ENCODE measurements around the gene COL23A1.

COL23A1 gene

DNA sequence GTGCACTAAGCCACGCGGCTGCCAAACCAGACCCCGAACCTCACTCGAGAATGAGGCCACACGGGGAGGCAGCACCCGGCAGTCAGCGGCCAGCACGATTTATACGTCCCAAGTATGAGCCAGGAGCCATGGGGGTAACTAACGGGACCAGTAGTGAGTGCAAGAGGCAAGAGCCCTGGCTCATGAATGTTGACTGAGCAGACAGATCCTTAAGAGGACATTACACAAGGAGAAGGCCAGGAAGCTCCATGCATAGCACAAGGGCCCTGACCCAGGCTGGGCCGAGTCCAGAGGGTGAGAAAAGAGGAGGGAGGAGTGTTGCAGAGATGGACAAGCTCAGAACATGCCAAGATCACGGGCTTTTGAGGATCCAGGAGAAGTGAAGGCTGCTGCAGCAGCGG, 299.0 kb downstream of the COL23A1 start:
- no peak for DNase-seq

DNA sequence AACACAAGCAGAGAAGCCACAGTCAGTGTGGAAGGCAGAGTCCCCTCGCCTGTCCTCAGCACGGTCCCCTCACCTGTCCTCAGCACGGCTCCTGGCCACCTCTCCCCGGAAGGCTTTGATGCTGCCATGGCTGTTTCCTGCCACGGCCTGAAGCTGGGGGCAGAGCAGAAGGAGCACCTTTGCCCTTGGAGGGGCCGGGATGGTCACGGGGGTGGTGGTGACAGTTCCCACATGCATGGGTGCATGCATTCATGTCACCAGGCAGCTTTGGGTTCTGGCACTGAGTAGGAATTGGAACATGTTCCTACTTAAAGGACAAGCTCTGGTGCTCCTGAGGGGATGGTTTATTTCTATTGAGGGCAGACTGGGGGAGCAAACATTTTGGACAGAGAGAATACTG, 299.8 kb downstream of the COL23A1 start:
- no peak for DNase-seq

DNA sequence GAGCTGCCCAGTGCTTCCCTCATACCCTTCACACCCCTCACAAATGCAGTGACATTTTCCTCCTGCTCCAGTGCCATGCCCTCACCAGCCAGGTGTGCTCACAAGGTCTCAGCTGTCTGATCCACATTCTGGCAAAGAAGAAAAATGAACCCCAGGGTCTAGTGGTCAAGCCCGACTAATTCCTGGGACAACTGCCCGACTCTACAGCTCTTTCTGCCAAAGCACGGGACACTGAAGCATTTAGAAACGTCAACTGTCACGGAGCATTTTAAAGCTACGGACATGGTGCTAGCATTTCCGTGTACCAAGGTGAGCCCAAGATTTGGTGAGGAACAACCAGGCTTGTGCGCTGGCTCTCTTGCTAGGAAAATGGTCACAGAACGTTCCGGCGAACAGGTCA, 300.8 kb downstream of the COL23A1 start:
- no peak for DNase-seq

DNA sequence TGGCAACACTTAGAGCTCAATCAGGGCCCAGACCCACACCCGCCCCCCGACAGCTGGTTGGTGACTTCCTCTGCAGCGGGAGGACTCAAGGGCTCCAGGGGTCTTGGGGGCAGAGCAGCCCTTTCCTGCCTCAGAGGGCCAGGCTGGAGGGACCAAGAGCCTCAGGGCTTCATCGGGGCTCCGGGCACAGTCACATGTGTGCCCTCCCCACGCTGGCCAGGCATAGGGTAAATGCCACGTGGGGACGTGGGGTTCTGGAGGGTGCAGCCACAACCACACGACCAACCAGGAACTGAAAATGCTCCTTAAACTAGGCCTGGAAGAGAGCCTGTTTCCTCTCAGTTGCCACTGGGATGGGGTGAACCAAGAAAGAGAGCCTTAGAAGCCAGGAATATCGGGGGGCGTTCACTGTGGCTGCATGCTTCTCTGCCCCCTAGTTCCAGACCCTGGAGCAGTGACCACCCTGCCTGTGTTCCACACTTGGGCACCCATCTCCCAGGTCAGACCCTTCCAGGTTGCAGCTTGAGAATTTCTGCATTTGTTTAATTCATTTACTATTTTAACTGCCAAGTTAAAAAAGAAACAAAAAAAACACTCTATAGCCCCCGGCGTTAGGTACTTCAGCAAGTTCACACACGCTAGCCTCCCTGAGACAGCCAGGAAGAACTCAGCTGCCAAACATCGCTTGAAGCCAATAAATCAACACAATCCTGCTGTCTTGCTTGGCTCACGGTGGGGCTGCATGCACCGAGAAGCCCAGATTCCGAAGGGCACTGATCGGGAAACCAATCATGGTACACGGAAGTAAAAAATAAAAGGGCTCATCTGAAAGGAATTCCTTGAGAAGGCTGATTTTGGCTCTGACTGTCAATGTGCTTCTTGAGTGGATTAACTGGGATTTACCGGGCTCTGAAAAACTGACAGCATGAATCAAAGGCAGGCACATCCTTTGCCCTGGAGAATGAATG, 301.5 kb downstream of the COL23A1 start:
- no peak for DNase-seq

DNA sequence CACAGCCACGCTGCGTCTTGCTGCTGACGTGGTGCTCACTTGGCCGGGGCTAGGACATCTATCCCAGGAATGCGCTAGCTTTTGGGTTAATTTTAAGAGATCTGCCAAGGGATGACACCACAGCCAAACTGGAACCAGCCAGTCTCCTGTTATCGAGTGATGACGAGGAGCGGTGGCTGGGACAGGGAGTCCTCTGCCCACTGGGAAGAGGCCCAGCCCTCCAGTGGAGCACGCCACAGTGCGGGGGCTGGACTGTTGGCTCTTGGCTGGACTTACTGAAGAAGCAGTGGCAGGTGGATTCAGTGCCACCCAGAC, 302.4 kb downstream of the COL23A1 start:
- no peak for DNase-seq

DNA sequence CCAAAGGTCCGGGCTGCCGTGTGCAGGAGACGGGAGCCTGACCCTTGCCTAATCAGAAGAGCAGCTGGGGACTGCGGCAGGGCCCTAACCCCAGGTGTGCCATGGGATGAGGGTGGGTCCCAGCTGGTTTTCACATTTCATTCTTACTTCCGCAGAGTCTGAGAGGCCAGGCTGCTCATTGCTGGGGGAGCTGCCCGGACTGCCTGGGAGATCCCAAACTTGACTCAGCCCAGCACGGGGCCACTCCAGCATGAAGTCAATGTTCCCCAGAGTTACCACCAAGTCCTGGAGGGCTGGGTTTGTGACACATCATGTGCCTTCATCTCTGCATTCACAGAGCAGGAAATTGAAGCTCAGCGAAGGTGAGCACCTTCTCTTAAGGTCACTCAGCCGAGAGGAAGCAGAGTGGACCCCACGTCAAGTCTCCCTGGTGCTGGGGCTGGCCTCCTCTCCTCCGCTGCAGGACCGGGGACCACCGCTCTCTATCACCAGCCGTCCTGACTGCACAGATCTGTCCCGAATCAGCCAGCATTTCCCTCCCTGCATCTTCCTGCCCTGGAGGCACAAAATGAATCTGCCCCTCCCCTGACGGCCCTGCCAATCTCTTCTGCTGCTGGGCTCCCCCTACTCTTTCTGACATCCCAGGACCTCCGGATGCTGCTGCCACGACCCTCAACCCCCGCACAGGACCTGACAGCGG, 303.0 kb downstream of the COL23A1 start:
- DNase-seq: no peak

DNA sequence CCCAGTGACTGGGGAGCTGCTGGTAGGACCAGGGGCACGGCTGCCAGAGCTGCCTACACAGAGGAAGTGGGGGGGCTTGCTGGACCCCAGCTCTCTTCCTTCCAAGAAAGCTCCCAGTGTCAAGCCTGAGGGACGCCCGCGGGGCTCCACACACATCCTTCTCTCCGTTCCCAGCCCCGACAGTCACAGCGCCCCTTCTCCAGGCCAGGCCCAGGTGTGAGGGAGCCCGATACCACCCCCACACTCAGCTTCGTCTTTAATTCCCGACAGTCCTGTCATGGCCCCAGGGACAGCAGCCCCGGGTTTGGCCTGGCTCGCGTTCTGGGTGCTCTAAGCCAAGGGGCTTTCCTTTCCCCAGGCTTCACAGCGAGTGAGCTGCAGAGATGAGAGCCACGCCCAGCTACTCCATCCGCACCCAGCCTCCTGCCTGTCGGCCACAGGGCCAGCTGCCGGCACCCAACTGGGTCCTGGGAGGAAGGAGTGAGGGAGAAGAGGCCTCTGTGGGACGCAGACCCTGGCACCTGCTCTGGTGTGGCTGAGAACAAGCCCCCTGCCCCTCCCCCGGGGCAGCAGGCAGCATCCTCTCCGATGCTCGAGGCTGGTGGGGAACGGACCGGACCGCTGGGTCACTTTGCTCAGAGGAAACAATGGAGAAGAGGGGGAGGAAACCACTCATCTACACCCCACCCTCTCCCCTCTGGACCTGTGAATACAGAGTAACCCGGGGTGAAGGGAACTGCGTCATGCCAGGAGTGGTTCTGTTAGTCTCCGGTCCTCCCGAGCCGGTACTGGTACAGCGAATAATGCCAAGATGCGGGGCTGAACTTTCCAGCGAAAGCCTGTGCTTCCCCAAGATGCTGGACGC, 303.7 kb downstream of the COL23A1 start:
- no peak for DNase-seq

DNA sequence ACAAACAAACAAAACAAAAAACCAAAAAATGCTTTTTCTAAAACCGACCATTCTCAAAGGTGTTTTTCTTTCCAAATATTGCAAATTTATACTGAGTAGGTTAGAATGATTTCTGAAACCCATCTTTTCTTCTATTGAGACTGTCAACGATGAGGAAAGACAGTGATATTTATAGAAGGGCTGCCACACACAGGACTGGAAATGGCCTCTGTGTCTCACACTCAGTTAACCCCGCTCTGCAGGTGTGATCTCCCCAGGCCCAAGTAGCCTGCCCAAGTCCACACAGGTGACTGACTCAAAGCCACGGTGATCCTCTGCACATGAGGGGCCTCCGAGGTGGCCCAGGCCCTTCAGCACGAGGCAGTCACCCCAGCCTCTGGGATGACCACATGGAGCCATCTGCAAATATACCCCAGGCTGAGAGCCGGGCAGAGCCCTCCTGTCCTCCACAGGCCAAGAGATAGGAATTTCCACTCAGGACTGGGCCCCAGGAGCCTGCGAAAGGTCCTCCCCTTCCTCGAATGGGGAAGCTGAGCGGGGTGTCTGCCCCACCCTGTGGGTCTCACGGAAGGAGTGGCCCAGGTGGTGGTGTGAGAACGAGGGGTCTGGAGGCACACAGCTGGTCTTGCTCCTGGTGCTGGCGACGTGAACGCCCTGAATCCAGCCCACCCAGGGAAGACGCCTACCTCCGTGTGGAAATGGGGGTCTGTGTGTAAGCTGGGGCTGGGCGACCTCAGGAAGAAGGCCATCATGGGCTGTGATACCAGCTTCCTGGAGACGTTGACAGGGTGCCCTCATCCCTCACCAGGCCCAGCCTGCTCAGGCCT, 304.6 kb downstream of the COL23A1 start:
- DNase-seq: no peak

DNA sequence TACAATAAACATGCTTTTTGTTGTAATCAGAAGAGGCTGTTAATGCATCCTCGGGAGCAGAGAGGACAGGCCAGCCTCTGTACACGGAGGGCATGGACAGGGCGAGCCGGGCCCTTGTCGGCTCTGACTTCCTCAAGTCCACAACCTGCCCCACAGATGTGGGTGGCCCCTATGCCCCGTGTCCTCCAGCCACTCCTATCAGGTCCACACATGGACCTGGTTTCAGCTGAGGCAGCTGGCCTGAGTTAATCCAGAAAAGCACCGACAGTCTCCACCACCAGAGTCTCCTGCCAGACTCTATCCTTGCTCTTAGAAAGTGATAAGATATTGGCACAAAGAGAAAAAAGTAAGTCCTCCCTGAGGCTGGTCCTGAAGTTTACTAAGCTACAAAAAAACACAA, 305.2 kb downstream of the COL23A1 start:
- no peak for DNase-seq

DNA sequence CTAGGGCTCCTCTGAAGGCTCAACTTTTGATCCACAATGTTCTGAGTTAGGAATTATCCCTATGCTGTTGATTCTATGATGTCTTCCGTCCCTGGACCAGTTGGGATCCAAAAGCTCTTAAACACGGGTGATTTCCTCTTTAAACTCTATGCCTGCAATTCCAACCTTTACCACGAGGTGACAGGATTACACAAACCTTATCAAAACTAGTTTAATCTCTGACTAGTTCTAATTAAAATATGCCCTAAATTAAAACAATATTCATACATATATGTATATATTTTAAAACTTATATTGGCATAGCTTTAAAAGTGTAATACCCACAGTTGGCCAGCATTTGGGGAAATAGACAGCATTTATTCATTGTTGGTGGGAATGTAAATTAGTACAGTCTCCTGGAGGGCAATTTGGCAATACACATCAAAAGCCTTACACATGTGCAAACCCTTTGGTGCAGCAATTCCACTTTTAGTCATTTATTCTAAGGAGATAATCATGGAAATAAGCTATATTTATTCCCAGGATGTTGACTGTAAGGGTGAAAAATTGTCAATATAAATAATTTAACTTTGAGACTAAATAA, 306.0 kb downstream of the COL23A1 start:
- DNase-seq: no peak

DNA sequence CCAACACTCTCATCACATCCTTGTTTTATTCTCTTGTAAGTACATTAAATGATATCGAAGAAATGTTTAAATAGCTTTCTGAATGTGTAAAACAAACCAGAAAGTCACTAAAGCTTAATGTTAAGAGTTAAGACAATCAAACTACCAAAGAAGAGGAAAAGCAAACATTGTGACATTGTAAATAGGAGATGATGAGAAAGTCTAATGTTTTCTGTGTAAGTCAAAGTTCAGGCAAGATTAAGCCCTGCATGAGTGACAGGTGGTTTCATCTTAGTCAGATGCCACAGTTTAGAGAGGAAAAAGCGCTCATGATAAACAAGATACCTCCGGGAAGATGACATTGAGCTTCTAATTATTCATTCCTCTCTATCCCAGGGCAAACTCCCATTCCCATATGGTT, 306.7 kb downstream of the COL23A1 start:
- DNase-seq: no peak

DNA sequence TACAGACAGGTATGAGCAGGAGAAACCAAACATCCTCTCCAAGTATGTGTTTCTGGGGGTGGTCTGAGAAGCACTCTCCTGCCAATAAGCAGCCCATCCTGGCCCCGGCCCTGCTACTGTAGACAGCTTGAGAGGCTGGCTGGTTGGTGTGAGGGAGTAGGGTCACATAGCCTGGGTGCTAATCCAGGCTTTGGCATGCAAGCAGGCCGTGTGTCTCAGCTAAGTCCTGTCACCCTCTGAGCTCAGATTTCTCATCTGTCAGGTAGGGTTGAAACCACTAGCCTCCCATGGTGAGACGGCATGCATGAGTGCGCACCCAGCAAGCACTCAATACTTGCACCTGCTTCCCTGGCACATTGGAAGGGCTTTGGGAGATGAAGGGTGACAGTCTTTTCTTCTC, 307.8 kb downstream of the COL23A1 start:
- DNase-seq: no peak

DNA sequence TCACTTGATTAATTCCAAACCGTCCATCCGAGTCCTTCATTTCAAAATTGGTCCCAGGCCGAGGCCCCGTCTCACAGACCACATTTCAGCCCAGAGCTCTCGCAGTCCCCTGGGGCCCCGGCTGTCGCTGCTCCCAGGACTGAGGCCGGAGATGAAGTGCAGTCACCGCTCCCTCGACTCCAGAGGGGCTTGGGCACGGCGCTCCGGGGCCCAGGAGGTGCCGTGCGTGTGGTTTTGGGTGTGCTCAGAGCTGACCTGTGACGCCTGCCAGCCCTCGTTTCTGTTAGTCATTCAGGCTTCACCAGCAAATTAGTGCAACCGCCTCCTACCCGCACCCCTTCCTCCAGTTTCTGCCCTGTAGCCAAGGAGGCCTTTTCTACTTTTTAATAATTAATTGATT, 308.9 kb downstream of the COL23A1 start:
- DNase-seq: no peak

DNA sequence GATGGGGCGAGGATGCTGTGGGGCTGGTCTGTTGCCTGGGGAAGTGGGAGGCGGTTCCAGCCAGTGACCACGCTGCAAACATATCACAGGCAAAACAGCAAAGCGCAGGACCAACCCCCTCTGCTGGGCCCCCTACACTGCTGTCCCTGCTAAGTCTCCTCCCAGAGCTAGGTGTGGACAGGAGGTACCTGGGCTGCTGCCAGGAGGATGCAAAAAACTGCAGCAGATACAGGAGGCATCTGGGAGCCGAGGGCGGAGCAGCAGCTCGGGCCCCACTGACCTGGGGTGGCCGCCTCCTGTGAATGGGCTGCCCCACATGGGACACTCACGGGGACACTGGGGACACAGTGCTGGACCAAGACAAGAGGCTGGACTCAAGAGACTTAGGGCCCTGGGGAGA, 309.6 kb downstream of the COL23A1 start:
- DNase-seq: no peak

DNA sequence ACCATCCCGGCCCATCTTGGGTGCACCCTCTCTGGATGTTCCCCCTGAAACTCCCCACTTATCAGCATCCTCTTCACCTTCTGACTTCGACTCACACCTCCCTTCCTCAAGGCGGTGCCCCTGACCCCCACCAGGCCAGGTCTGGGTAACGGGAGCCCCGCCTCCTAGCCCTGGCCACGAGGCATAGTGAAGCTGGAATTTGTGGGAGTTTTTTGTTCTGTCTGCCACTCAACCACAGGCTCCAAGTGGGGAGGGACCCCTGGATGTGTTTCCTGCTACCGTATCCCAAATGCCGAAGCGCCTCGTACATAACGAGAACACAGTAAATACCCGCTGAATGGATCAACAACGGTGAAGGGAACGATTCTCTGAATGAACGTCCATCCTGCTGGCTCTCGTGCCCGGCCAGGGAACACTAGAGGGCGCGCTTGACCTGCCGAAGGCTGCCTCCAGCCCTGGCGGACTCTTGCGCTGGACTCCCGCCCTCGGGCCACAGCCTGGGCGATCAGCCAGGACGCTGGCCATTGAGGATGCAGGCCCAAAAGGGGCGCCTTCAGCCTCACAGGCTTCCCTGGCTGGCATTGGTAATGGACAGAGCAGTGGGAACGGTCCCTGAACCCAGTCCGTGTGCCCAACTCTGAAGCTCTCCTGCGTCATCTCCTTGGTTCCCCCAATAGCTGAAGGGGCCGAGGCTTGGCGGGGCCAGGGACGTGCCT, 310.3 kb downstream of the COL23A1 start:
- peak; percentile 79 for DNase-seq

DNA sequence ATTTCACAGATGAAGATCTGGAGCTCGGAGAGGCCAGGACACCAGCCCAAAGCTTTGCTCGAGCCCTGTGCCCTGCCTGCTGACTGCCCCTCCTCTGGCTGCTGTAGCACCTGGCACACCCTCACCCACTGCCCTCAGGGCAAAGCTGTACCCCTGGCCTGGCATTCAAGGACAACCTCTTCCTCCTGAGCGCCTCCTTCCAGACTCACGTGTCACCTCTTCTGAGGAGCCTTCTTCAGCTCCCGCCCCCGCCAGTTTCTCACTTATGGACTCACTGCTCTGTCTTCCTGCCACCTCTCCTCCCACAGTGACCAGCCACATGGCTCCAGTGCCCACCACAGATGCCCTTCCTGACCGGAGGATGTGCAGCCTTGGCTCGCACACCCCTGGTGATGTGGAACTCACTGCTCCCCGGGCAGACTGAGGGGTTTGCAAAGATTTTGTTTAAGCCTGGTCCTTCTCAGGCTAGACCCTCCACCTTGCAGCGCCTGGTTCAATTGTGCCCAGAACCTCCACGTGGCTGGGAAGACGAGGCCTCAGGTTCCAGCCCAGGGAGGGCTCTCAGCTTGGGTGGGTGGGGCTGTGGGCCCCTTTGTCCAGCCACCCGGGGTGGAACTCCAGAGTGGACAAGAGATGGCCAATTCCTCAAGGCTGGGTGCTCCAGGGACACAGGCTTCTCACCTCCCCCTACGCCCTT, 311.0 kb downstream of the COL23A1 start:
- DNase-seq: no peak

DNA sequence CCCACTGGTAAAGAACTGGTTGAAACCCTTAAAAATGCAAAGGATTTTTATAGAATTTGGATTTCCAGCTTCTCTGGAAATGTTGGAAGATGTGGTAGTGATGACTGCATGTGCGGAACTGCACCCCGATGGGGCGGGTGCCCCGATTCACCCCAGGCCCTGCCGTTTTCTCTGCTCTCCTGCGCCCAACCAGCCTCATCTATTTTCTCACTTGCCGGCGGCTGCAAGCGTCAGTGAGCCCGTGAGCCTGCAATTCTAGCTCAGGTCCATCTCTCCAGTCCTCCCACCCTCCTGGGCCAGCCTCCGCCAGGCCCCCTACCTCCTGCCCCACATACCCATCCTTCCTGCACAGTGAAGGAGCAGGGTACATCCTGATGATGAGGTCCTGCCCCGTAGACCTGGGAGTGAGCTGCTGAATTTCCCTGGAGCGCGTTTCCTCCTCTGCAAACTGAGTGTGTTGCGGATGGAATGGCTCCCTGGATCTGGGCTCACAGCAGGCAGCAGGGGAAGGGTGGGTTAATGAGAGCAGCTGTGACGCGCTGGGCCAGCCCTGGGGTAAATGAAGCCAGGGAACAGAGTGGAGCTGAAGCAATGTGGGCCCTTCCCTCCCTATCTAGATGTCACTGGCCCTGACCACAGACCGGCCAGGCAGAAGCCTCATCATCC, 311.7 kb downstream of the COL23A1 start:
- no peak for DNase-seq

DNA sequence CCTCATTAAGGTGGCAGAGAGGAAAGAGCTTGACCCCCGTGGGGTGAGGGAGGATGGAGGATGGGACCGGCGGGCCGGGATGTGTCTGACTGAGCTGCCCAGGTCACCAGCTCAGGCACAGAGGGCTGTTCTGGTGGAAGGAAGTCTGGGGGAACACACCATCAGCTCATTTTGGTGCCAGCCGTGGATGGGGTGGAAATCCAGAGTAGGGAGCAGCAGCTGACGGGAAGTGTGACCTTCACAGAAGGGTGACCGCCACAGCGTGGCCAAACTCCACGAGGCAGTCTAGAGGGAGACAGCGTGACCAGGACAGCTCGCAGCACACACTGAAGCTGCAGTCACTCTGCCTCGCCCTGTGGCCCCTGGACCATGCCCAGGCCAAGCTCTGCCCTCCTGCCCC, 312.3 kb downstream of the COL23A1 start:
- DNase-seq: no peak

DNA sequence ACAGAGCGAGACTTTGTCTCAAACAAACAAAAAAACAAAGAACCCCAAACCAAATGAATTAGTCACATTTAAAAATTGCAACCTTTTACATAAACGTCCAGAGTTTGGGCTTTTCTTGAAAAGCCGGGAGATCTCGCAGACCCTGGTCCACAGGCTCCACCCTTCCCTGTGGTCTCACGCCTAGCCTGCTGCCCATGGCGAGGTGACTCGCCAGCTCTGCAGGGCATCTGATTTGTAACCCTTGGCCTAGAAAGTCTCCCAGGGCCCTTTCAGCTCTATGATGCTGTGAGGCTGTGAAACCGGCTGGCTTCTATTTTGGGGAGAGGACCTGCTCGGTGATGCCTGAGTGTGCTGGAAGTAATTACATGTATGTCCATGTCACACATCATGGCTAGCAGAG, 312.8 kb downstream of the COL23A1 start:
- no peak for DNase-seq

All from activated CD4-positive, CD25-positive, alpha-beta regulatory T cell treated with anti-CD3 and anti-CD28 coated beads, Interleukin-2, amount 50 U/mL, for 72 hours (primary cell).